Neural cell (in vitro differentiated cells): Measurements from ENCODE around the gene TARS3.

Experiments
- EZH2 ChIP-seq: fragments of 200-600, 300-800 bp; shearing (Covaris generic), sonication (generic); IDR thresholded peaks from 2 replicates; pipeline ENCODE4 v1.6.1; 2014; ENCODE audit warnings: antibody characterized with exemption, low read length, borderline replicate concordance, mild to moderate bottlenecking; ENCODE audit not compliant: insufficient read depth, poor library complexity, severe bottlenecking
- POLR2AphosphoS5 ChIP-seq: IDR thresholded peaks from 2 replicates; pipeline ENCODE4 v1.6.1; 2012
- RAD21 ChIP-seq: fragments of 450-650 bp; conservative IDR thresholded peaks from 2 replicates; pipeline ENCODE4 v1.6.1; 2014; ENCODE audit warnings: antibody characterized with exemption, mild to moderate bottlenecking, moderate library complexity
- SMC3 ChIP-seq: fragments of 450-650 bp; conservative IDR thresholded peaks from 2 replicates; pipeline ENCODE4 v1.6.1; 2014; ENCODE audit warnings: antibody characterized with exemption, mild to moderate bottlenecking, moderate library complexity; ENCODE audit not compliant: poor library complexity
- TF ChIP-seq, protein P1 (sequence below): fragments of 450-650 bp; IDR thresholded peaks from 2 replicates; pipeline ENCODE4 v1.5.1; 2014; ENCODE audit warnings: antibody characterized with exemption, mild to moderate bottlenecking, moderate library complexity; ENCODE audit not compliant: poor library complexity, severe bottlenecking
- TF ChIP-seq, protein P2 (sequence below): IDR thresholded peaks from 2 replicates; pipeline ENCODE4 v1.6.1; 2012; ENCODE audit warnings: borderline replicate concordance

DNA sequence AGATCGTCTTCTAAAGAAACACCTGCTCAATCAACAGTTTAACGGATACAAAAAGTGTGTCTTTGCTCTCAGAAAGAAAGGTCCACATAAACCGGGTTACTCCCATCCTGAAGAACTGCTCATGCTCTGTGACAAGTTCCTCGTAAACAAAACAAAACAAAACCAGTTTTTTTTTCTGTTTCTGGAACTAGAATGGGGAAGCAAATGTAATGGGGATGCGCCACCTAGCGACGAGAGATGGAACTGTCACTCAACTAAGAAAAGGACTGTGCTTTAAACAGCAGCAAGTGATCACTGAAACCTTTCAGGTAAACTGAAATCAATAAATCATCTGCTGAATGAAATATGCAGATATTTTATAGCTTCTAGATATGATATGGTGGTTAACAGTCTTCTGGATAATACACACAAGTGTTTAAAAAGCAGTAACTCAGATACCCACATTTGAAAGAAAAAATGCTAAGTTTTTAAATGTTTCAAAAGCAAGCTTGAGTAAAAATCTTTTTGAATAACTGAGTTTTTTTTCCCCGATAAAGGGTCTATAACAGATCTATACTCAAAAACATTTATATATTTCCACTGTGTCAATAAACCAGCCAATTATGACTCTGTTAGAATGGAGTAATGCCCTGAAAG is 83.0 kb downstream of the TARS3 start:
- peak; percentile 80 for TF ChIP-seq SMC3
- TF ChIP-seq, protein P1, sequence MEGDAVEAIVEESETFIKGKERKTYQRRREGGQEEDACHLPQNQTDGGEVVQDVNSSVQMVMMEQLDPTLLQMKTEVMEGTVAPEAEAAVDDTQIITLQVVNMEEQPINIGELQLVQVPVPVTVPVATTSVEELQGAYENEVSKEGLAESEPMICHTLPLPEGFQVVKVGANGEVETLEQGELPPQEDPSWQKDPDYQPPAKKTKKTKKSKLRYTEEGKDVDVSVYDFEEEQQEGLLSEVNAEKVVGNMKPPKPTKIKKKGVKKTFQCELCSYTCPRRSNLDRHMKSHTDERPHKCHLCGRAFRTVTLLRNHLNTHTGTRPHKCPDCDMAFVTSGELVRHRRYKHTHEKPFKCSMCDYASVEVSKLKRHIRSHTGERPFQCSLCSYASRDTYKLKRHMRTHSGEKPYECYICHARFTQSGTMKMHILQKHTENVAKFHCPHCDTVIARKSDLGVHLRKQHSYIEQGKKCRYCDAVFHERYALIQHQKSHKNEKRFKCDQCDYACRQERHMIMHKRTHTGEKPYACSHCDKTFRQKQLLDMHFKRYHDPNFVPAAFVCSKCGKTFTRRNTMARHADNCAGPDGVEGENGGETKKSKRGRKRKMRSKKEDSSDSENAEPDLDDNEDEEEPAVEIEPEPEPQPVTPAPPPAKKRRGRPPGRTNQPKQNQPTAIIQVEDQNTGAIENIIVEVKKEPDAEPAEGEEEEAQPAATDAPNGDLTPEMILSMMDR: peak; percentile 93
- no peak for TF ChIP-seq EZH2
- TF ChIP-seq, protein P2, sequence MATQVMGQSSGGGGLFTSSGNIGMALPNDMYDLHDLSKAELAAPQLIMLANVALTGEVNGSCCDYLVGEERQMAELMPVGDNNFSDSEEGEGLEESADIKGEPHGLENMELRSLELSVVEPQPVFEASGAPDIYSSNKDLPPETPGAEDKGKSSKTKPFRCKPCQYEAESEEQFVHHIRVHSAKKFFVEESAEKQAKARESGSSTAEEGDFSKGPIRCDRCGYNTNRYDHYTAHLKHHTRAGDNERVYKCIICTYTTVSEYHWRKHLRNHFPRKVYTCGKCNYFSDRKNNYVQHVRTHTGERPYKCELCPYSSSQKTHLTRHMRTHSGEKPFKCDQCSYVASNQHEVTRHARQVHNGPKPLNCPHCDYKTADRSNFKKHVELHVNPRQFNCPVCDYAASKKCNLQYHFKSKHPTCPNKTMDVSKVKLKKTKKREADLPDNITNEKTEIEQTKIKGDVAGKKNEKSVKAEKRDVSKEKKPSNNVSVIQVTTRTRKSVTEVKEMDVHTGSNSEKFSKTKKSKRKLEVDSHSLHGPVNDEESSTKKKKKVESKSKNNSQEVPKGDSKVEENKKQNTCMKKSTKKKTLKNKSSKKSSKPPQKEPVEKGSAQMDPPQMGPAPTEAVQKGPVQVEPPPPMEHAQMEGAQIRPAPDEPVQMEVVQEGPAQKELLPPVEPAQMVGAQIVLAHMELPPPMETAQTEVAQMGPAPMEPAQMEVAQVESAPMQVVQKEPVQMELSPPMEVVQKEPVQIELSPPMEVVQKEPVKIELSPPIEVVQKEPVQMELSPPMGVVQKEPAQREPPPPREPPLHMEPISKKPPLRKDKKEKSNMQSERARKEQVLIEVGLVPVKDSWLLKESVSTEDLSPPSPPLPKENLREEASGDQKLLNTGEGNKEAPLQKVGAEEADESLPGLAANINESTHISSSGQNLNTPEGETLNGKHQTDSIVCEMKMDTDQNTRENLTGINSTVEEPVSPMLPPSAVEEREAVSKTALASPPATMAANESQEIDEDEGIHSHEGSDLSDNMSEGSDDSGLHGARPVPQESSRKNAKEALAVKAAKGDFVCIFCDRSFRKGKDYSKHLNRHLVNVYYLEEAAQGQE: no peak
- TF ChIP-seq POLR2AphosphoS5: no peak
- TF ChIP-seq RAD21: peak; percentile 90
